GM21381 (cell line): ENCODE data around the gene CEP19.
"Not testable (repeated sequence)": the region's sequence is repeated elsewhere in the genome, so short reads cannot be mapped to it uniquely, and the experiment has no call there.

ENCODE experiments used
- ATAC-seq: cut with Tn5 transposase; IDR thresholded peaks from one replicate; pipeline ENCODE4 v1.9.1; 2021; ENCODE audit warnings: mild to moderate bottlenecking, moderate library complexity; ENCODE audit not compliant: unreplicated experiment

Gene CEP19

GRCh38 chr3:196711838-196712513 lies at the start of gene CEP19, which contains the start of gene PIGX:
Gene CEP19, minus strand, starts transcription at chr3:196712250. Its CDS starts 3,593 bp downstream, at chr3:196708657.
Gene PIGX, plus strand, starts transcription at chr3:196712377.
- ATAC-seq: peak; percentile 73

DNA sequence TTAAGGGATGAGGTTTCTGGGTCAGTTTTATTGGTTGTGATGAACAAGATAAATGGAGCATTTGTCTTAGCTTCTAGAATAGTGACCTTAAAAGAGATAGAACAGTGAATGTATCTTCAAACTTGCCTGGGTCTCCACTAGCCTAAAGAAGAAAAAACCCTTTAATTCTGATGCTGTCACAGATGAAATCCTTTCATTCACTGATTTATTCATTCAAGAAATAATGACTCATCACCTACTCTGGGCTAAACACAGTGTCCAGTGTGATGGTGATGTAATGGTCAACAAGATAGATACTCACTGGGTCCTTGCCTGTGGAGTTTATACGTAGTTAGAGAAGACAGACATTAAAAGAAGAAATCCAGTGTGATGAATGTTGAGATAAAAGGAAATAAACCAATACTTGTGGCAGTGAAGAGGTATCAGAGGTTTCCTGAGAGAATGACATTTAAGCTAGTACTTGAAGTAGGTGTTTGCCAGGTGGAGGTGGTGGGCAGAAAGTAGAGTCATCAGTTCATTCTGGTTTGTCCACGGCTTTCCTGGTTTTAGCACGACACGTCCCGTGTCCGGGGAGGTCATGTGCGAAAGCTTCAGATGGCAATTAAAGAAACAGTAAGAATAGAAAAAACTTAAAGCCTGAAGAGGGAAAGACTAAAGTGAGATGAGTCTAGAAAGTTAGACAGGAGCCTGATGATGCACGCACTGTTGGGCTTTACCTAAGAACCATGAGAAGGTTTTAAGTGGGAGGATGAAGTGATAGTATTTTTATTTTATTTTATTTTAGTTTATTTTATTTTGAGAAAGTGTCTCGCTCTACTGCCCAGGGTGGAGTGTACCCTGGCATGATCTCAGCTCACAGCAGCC lies 46.1 kb upstream of the CEP19 start:
- ATAC-seq: no peak

- ATAC-seq: no peak
These were observed 44.7 kb upstream of the CEP19 start for GRCh38 chr3:196756732-196757131.

GRCh38 chr3:196754091-196754981 lies 42.3 kb upstream of the CEP19 start:
- no peak for ATAC-seq

GRCh38 chr3:196753201-196753600 lies 41.2 kb upstream of the CEP19 start:
- no peak for ATAC-seq

DNA sequence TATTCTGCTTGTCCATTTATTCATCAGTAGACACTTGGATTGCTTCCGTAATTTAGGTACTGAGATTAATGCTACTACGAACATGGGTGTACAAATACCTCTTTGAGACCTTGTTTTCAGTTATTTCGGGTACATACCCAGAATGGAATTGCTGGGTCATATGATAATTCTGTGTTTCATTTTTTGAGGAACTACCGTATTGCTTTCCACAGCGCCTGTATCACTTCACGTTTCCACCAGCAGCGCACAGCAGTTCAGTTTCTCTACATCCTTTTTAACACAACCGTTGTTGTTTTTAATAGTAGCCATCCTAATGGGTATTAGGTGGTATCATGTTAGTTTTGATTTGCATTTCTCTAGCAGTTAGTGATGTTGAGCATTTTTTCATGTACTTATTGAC lies 37.1 kb upstream of the CEP19 start:
- ATAC-seq: no peak

DNA sequence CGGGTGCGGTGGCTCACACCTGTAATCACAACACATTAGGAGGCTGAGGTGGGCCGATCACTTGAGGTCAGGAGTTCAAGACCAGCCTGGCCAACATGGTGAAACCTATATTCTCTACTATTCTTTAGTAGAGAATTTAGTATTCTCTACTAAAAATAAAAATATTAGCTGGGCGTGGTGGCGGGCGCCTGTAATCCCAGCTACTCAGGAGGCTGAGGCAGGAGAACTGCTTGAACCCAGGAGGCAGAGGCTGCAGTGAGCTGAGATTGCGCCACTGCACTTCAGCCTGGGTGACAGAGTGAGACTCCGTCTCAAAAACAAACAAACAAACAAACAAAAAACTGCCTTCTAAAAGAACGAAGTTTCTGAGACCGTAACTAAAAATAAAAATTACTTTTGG lies 31.5 kb upstream of the CEP19 start:
- ATAC-seq: not testable (repeated sequence)

DNA sequence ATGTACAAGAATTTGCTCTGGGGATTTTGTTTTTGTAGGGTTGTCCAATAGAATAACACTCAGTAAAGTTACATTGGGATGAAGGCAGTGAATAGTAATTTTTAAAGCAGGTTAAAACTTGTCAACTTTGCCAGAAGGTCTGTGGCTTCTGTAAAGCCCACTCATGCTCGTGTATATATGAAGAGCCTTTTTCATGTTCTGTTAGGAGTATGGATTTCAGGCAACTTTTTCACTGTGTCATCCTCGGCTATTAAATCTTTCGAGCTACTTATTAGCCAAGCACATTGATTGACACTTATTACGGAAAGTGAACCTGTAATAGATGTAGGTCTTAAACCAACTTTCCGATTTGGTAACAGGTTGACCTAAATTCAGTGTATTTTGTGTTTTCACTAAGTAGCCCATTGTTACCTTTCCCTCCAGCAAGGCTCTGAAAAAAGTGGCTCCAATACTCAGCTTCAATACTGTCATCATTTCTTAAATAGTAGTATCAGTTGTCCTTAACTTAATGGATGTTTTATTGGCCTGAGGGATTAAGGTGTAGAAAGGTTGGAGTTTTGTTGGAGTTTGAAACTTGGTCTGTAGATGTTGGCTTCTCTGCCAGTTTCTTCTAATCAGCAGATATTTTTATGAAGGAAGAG lies 29.3 kb upstream of the CEP19 start:
- no peak for ATAC-seq

GRCh38 chr3:196740481-196741248 lies 28.6 kb upstream of the CEP19 start:
- ATAC-seq: no peak

DNA sequence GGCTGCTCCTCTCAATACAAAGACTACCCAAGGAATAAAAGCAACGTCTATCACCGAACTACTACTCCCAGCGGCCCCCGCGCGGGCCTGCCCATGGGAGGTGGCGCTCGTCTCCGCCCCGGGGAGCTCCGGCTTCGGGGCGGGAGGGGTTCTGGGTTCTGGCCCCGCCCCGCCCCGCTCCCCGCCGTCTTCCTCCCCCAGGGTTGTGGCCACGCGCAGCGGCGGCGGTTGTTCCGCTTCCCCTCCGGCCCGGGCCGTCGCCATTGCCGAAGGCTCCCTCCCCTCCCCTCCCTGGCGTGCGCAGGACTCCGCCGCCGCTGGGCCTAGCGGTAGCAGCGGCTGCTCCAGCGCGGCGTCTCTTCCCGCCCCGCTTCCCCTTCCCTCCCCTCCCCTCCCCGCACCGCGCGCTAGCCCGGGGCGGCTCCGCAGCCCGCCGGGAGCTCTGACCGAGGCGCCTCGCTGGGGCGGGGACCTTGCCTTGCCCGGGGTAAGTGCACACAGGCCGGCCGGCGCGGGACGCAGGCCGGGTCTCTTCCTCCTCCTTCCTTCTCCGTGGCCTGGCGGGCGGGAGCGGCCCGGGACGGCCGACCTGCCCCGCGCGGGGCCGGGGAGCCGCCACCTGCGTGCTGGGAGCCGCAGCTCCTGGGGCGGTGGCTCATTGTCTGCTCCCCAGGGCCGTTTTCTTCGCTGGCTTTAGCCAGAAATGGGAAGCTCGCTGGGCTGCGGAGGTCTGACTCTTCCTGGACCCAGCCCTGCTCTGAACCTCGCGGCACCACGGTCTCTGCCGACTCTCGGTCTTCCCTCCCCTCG lies 27.8 kb upstream of the CEP19 start, which contains the start of gene PAK2:
Gene PAK2 (plus strand): TSS at position 187 of the 810 bp plus-strand sequence. CDS start 42,790 bp downstream, outside the sequence.
- ATAC-seq: peak; percentile 89

- ATAC-seq: no peak
These were observed 25.6 kb upstream of the CEP19 start for GRCh38 chr3:196737655-196738054.

- ATAC-seq: no peak
These were observed 24.8 kb upstream of the CEP19 start for GRCh38 chr3:196736670-196737374.

- no peak for ATAC-seq
These were observed 23.7 kb upstream of the CEP19 start for GRCh38 chr3:196735751-196736150.

- ATAC-seq: no peak
These were observed 15.0 kb upstream of the CEP19 start for GRCh38 chr3:196726788-196727675.

- ATAC-seq: no peak
These were observed 9.0 kb upstream of the CEP19 start for GRCh38 chr3:196721097-196721496.

DNA sequence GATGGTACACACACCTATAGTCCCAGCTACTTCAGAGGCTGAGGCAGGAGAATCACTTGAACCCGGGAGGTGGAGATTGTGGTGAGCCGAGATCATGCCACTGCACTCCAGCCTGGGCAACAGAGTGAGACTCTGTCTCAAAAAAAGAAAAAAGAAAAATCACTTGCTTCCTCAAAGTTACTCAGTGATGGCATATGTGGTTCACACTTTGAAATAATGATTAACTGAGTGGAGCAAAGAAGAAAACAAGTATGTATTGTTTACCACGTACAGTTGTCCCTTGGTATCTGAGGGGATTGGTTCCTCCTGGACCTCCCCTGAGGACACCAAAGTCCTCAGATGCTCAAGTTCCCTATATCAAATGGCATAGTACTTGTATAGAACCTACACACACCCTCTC lies 5.1 kb upstream of the CEP19 start:
- peak; percentile 39 for ATAC-seq
